Adipose tissue (tissue), 3 donors: ENCODE data around the gene CPPED1. TPM values are rescaled to one million over a fixed set of nuclear protein-coding genes. Genes with fewer than 3 reads are reported as not detected.

ENCODE experiments used
- H3K27ac ChIP-seq: one replicate; pipeline ENCODE4 v1.5.1; 2013; ENCODE audit warnings: low read depth, low read length
- WGBS, 3 donors: extraction: QIAGEN DNeasy Blood & Tissue Kit; methylation state at CpG; one replicate each; pipeline ENCODE4 v1.1.7; 2013; 5-methylcytosine and 5-hydroxymethylcytosine counted together
- polyA plus RNA-seq, 3 donors: library from polyadenylated mRNA; stranded (reverse); fragments of 200-250 nt; gene quantifications; one replicate each; pipeline ENCODE4 v1.2.3, GENCODE V29; 2013
- donor health status: healthy with polysubstance abuse.
- donor health status: Bipolar disorder and iron deficiency.
- donor health status: healthy.

CPPED1 gene
- polyA plus RNA-seq, 3 donors = 3.4 to 15.3 (median 11.0) TPM

- H3K27ac ChIP-seq = no peak overlapping the region
- WGBS, 3 donors = 95 to 98% (median 96%) methylated on average over 5 of the region's 5 CpGs
Measured at GRCh38 chr16:12674524-12674923, 129.2 kb downstream of the CPPED1 start.

DNA sequence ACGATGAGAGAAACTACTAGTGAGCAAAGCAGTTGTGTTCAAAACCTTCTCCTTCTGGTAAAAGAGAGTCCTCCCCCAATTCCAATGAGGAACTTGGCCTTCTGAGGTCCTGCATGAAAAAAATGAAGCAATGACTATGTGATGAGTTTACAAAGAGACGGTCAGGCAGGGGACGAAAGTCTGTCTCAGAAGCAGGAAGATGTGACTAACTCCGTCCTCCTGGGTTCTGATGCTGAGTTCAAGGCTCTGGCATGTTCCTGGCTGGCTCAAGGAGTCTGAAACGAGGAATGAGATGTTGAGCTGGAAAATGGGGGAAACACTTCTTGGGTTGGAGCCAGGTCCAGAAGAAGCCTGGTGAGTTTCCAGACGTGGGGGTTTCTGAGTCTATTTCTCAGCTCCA lies 129.6 kb downstream of the CPPED1 start:
- WGBS, 3 donors = 64 to 85% (median 74%) methylated on average over 6 of the region's 6 CpGs
- no peak overlapping the region for H3K27ac ChIP-seq

GRCh38 chr16:12673466-12673865 lies 130.2 kb downstream of the CPPED1 start:
- H3K27ac ChIP-seq = no peak overlapping the region
- WGBS, 3 donors = 85 to 87% (median 85%) methylated on average over 10 of the region's 10 CpGs

- WGBS, 3 donors = 85 to 95% (median 89%) methylated on average over 8 of the region's 8 CpGs
- H3K27ac ChIP-seq = no peak overlapping the region
Measured at GRCh38 chr16:12672986-12673385, 130.7 kb downstream of the CPPED1 start.

GRCh38 chr16:12669908-12670307 lies 133.8 kb downstream of the CPPED1 start:
- 95 to 98% (median 97%) methylated on average over 6 of the region's 6 CpGs for WGBS, 3 donors
- no peak overlapping the region for H3K27ac ChIP-seq

- 62 to 72% (median 72%) methylated on average over 3 of the region's 3 CpGs for WGBS, 3 donors
- no peak overlapping the region for H3K27ac ChIP-seq
Measured at GRCh38 chr16:12667909-12668308, 135.8 kb downstream of the CPPED1 start.

DNA sequence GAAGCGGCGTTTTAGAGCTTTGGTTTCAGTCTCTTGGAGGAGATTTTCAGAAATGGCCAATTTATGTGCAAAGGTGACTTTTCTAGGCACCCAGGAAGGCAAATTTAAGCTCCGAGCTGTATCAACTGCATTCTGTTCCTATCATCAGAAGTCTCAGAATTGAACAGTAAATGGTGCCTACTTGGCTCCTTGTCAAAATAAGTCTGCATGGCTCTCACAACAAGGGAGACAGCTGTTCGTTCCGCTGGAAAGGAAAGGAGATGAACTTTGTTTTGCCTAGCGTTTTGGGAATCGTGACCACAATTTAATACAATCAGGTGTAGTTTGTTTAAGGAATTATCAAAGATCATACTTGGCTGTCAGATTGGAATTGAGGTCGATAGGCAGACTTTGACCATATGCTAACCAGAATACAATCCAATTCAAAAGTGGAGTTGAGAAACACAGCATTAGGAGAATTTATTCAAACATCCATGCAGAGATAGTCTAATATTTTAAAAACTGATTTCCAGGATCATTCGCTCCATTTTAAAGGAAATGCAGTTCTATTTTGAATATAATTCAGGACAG lies 139.4 kb downstream of the CPPED1 start:
- no peak overlapping the region for H3K27ac ChIP-seq
- 95 to 99% (median 97%) methylated on average over 9 of the region's 9 CpGs for WGBS, 3 donors

DNA sequence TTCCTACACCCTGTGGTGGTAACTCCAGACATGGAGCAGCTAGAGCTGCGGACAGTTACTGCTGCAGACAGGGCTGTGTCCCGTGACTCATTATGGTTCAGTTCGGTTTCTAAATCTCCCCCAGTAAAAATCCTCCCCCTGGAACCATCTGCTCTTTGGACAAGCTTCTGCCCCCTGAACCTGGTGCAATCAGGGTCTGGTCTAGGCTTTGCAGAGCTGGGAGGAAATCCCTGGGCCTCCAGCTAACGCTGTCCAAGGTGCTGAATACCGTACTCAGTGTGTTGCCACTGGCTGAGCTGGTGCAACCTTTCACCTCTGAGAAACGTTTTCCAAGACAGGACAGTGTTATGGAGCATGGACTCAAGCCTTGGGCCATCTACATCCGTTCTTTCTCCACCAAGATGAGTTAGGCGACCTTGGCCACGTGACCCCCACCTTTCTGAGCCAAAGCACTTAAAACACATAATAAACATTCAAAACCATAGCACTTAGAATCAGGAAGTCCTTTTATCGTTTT lies 142.0 kb downstream of the CPPED1 start:
- no peak overlapping the region for H3K27ac ChIP-seq
- WGBS, 3 donors = 38 to 44% (median 43%) methylated on average over 10 of the region's 10 CpGs

DNA sequence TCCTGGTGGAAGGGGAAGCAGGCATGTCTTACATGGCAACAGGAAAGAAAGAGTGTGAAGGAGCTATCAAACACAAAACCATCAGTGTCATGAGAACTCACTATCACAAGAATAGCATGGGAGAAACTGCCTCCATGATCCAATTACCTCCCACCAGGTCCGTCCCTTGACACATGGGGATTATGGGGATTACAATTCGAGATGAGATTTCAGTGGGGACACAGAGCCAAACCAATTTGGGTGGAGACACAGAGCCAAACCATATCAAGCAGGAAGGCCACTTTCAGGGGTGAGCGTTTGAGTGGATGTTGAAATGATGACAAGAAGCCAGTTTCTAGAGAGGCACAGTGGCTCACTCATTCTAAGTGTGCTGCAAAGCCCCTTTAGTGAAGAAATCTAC lies 143.8 kb downstream of the CPPED1 start:
- 80 to 84% (median 81%) methylated on average over 3 of the region's 3 CpGs for WGBS, 3 donors
- H3K27ac ChIP-seq = no peak overlapping the region

- H3K27ac ChIP-seq = no peak overlapping the region
- 90 to 95% (median 93%) methylated on average over 5 of the region's 5 CpGs for WGBS, 3 donors
Measured at GRCh38 chr16:12658506-12658905, 145.2 kb downstream of the CPPED1 start.

DNA sequence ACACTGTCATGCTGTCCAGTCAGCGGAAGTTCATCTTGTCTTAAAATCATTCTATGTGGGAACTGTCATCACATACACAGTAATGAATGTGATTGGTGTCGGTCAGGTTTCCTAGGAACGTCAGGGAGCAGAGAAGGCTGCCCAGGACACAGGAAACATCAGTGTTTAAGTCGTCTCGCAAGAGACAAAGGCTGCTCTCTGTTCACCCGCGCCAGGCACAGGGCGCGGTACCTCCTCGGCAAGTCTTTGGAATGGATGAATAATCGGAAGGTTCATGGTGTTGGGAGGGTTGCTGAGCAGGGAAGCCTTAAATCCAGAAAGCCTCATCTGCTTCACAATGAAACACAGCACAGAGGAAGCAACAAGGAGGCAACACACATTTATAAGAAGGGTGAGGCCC lies 148.2 kb downstream of the CPPED1 start:
- no peak overlapping the region for H3K27ac ChIP-seq
- 82 to 84% (median 83%) methylated on average over 11 of the region's 11 CpGs for WGBS, 3 donors

DNA sequence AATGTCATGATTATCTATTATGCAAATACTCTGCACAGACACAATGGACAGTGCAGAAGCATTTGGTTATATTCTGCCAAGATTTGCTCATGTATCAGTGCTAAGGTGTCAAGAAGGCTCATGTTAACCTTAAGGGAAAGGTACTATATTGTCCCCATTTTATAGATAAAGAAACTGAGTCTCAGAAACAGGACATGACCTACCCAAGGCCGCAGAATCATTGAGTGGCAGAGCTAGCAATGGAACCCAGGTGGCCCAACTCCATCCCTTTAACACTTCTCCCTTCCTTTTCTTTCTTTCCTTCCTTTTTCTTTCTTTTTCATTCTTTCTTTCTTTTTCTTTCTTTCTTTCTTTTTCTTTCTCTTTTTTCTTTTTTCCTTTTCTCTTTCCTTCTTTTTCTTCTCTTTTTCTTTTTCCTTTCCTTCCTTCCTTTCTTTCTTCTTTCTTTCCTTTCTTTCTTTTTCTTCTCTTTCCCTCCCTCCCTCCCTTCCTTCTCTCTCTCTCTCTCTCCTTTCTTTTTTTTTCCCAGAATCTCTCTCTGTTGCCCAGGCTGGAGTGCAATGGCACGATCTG lies 149.8 kb downstream of the CPPED1 start:
- 70 to 88% (median 84%) methylated on average over 2 of the region's 2 CpGs for WGBS, 3 donors
- no peak overlapping the region for H3K27ac ChIP-seq

DNA sequence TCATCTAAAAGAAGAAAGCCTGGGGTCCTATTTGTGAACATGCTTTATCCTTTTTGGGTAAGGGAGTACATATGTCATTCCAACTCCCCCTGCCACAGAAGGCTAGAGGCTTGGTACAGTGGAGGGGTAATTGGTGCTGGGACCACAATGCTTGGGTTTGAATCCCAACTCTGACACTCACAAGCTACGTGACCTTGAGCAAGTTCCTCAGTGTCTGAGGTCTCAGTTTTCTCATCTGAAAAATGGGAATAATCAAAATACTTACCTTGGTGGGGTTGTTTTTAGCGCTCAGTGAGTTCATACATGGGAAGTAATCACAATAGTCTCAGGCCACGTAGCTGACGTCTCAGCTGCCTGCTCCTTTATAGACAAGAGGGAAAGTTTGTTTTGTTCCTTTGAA lies 150.8 kb downstream of the CPPED1 start:
- H3K27ac ChIP-seq = no peak overlapping the region
- WGBS, 3 donors = 81 to 84% (median 83%) methylated on average over 4 of the region's 4 CpGs

DNA sequence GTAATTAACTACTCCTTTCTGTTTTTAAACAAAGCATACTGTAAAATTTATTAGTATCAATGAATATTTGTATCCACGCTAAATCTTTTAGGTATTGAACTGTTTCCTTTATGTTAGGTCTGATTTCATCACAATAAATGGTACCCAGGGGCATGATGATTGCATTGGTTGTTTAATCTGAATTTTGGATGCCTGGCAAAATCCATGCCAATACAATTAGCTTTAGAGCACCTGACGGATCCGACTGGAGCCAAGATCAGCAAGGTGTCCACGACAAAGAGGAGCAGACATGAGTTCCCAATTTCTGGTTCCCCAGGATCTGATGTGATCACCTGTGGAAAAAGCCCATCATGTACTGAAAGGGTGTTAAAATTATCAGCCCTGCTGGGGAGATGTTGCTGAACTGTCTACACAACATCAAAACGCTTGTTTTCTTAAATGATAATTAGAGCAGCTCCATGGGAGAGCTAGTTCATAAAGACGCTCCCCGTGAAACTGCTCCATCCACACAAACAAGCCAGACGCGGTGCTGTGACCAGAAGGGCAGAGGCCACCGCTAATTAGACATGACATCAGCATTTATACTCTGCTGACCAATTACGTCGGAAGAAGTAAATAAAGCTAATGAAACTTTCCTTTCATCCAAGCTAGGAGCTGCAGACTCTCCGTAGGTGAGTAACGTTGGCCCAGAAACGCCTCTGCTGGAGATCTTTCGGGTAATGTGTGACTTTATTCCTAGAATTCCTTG lies 151.7 kb downstream of the CPPED1 start:
- H3K27ac ChIP-seq = no peak overlapping the region
- WGBS, 3 donors = 32 to 53% (median 45%) methylated on average over 16 of the region's 16 CpGs

GRCh38 chr16:12649356-12649755 lies 154.3 kb downstream of the CPPED1 start:
- H3K27ac ChIP-seq = no peak overlapping the region
- WGBS, 3 donors = 80 to 97% (median 97%) methylated on average over 2 of the region's 2 CpGs

DNA sequence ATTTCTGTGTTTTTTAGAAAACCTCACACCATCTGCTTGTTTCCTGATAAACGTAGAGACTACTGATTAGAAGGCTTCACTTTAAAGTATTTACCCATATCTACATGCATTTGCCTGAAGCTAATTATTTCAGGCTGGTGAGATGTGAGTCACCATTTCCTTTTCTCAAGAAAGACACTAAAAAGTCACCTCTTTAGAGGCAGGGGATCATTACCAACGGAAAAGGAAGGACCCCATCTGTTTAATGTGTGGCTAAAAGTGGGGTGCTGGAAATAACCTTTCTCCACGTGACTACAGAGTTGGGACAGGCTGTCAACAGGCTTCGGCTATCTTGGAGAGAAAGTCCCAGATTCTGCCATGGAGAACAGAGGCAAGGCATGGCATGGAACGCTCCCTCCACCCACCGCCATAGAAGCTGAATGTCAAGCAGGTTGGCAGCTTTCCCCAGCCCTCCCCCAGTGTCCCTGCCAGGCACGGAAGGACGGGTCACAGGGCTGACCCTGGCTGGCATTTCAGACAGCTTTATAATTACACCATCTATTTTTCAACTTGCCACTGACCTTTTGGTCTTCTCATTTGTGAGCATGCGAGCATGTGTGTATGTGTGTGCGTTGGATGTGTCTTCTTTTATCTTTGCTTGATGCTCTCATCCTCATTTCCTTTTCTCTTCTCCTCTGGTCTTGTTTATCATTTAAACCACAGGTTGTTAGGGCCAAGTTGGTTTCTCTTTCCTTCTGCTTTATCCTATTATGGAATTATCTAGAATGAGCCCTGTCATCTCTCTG lies 157.0 kb downstream of the CPPED1 start:
- H3K27ac ChIP-seq = no peak overlapping the region
- 34 to 52% (median 41%) methylated on average over 10 of the region's 10 CpGs for WGBS, 3 donors

- WGBS, 3 donors = 54 to 69% (median 54%) methylated on average over 4 of the region's 4 CpGs
- H3K27ac ChIP-seq = no peak overlapping the region
Measured at GRCh38 chr16:12646098-12646489, 157.6 kb downstream of the CPPED1 start.

GRCh38 chr16:12643034-12643455 lies 160.6 kb downstream of the CPPED1 start:
- WGBS, 3 donors = 84 to 89% (median 87%) methylated on average over 8 of the region's 8 CpGs
- H3K27ac ChIP-seq = no peak overlapping the region

GRCh38 chr16:12639044-12639443 lies 164.6 kb downstream of the CPPED1 start:
- 55 to 80% (median 59%) methylated on average over 3 to 4 of the region's 4 CpGs for WGBS, 3 donors
- no peak overlapping the region for H3K27ac ChIP-seq
